Activated CD8-positive, alpha-beta memory T cell treated with anti-CD3 and anti-CD28 coated beads for 4 hours (primary cell): ENCODE results near the gene TGIF2LY.
"Not testable (repeated sequence)": the region's sequence is repeated elsewhere in the genome, so short reads cannot be mapped to it uniquely, and the experiment has no call there.

Source experiments
- DNase-seq, 2 donors: peaks; one replicate each; pipeline ENCODE4 v3.0.0-alpha.2; 2020; ENCODE audit warnings: low read depth in 2 of 2

TGIF2LY gene

GRCh38 chrY:3578767-3579166 lies at the start of gene TGIF2LY:
Gene TGIF2LY, plus strand, starts transcription at chrY:3579067. Its CDS starts 178 bp downstream, at chrY:3579245.
- not testable (repeated sequence) for DNase-seq
